Esophagus muscularis mucosa (tissue), 4 donors: Measurements from ENCODE around the gene CCDC195.

Experiments used
- EP300 ChIP-seq: sonication (generic); formaldehyde crosslinking; IDR thresholded peaks from one replicate; pipeline ENCODE4 v1.6.1; 2017; ENCODE audit warnings: antibody characterized with exemption
- POLR2A ChIP-seq: fragments of 450-650 bp; IDR thresholded peaks from one replicate; pipeline ENCODE4 v1.6.1; 2017; ENCODE audit warnings: antibody characterized with exemption, moderate library complexity, mild to moderate bottlenecking, low read depth
- POLR2AphosphoS5 ChIP-seq, 2 donors: sonication (generic); formaldehyde crosslinking; IDR thresholded peaks; one replicate each; pipeline ENCODE4 v1.6.1; 2017; ENCODE audit warnings: antibody characterized with exemption in 2 of 2
- TF ChIP-seq, protein P1 (sequence below), 3 experiments: fragments of 200-600 bp in 2 of 3; fragments of 450-650 bp in 1 of 3; sonication (generic) in 2 of 3; IDR thresholded peaks; one replicate each; pipeline ENCODE4 v1.5.1; 2017 to 2019; ENCODE audit warnings: antibody characterized with exemption in 3 of 3, mild to moderate bottlenecking in 2 of 3, moderate library complexity in 1 of 3

DNA sequence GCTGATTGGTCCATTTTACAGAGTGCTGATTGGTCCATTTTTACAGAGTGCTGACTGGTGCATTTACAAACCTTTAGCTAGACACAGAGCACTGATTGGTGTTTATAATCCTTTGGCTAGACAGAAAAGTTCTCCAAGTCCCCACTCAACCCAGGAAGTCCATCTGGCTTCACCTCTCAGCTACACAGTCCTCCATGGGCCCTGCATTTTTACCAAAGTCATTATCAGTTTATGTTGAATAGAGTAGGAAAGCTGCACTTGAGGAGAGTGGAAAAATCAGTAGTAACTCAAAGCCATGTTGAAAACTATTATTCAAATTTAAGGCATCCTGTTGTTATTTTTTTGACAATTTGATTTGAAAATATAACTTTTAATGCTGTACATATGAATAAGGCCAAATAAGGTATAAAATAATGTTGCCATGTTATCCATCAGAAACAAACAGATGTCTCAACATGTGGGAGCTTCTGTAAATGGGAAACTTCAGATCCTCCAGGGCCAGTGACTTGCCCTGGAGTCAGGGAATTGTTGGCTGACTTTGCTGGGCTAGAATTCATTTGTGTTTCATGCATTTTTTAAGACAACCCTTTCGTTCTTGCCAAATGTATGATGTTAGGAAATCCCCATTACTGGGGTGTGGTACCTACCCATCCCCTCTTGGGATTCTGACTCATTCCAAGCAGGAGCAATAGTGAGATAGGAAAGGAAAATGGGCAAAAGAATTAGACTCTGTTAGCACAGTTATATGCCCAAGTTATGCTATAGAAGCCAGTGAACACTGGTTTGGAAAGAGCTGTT, 37.8 kb upstream of the CCDC195 start:
- TF ChIP-seq, protein P1, sequence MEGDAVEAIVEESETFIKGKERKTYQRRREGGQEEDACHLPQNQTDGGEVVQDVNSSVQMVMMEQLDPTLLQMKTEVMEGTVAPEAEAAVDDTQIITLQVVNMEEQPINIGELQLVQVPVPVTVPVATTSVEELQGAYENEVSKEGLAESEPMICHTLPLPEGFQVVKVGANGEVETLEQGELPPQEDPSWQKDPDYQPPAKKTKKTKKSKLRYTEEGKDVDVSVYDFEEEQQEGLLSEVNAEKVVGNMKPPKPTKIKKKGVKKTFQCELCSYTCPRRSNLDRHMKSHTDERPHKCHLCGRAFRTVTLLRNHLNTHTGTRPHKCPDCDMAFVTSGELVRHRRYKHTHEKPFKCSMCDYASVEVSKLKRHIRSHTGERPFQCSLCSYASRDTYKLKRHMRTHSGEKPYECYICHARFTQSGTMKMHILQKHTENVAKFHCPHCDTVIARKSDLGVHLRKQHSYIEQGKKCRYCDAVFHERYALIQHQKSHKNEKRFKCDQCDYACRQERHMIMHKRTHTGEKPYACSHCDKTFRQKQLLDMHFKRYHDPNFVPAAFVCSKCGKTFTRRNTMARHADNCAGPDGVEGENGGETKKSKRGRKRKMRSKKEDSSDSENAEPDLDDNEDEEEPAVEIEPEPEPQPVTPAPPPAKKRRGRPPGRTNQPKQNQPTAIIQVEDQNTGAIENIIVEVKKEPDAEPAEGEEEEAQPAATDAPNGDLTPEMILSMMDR (IDR thresholded peaks at IDR 0.05) = no peak
- TF ChIP-seq POLR2AphosphoS5 (IDR thresholded peaks at IDR 0.05) (no peak), POLR2A (no peak), EP300 (no peak)
